B cell (primary cell): ENCODE results near the gene PRKCA. TPM values are rescaled to one million over a fixed set of nuclear protein-coding genes. Genes with fewer than 3 reads are reported as not detected.

Source experiments
- ATAC-seq: fragments of 200-7000 bp; cut with Tn5 transposase; one replicate; pipeline ENCODE4 v1.10.0; 2021; ENCODE audit warnings: low read depth, mild to moderate bottlenecking, moderate number of reproducible peaks, moderate library complexity
- CTCF ChIA-PET: fragments of 350-600 bp; sonication (Branson Sonifier 250); formaldehyde crosslinking; loops from one replicate; lab custom pipeline; 2021; ENCODE audit warnings: antibody characterized with exemption, inconsistent platforms; lab: Charles Lee
- POLR2A ChIA-PET: fragments of 350-600 bp; sonication (Branson Sonifier 250); formaldehyde crosslinking; loops from one replicate; lab custom pipeline; 2021; ENCODE audit warnings: antibody characterized with exemption; lab: Charles Lee
- DNase-seq: peaks from one replicate; pipeline ENCODE4 v3.0.0; 2013
- H2AFZ ChIP-seq: 2 replicates; pipeline ENCODE4 v1.6.1; 2012; ENCODE audit warnings: mild to moderate bottlenecking, low read depth, low read length; ENCODE audit not compliant: insufficient read depth, poor library complexity, severe bottlenecking
- H3K27ac ChIP-seq, 2 donors: 1 replicate in 1 of 2; 2 replicates in 1 of 2; pipeline ENCODE4 v1.5.1; 2012 to 2013; ENCODE audit warnings: low read length in 2 of 2, mild to moderate bottlenecking in 2 of 2, moderate library complexity in 1 of 2
- H3K27me3 ChIP-seq, 4 experiments: fragments of 200-600 bp in 1 of 4; sonication (generic) in 1 of 4; replicated peaks in 1 of 4; 1 replicate in 2 of 4; 2 replicates in 2 of 4; pipeline versions ENCODE4 v1.6.1 to v1.7.0; 2013 to 2016; ENCODE audit warnings: low read length in 3 of 4, mild to moderate bottlenecking in 2 of 4, mixed read lengths in 1 of 4, moderate library complexity in 1 of 4; ENCODE audit not compliant: insufficient read depth in 4 of 4, control insufficient read depth in 3 of 4; ENCODE audit errors: control extremely low read depth in 1 of 4
- H3K36me3 ChIP-seq, 2 experiments: replicated peaks in 1 of 2; 1 replicate in 1 of 2; 2 replicates in 1 of 2; pipeline versions ENCODE4 v1.6.1 to v1.7.1; 2013; ENCODE audit warnings: low read length in 1 of 2; ENCODE audit not compliant: insufficient read depth in 2 of 2, control insufficient read depth in 1 of 2; ENCODE audit errors: control extremely low read depth in 1 of 2, extremely low read depth in 1 of 2
- H3K4me1 ChIP-seq, 2 donors: fragments of 200-600 bp in 1 of 2; sonication (generic) in 1 of 2; 1 replicate in 1 of 2; 2 replicates in 1 of 2; pipeline versions ENCODE4 v1.5.1 to v1.6.1; 2013 to 2017; ENCODE audit warnings: low read length in 2 of 2; ENCODE audit not compliant: control insufficient read depth in 2 of 2, insufficient read depth in 2 of 2
- H3K4me2 ChIP-seq: replicated peaks from 2 replicates; pipeline ENCODE3; 2012; ENCODE audit warnings: mild to moderate bottlenecking, low read depth, low read length; ENCODE audit not compliant: poor library complexity, severe bottlenecking
- H3K4me3 ChIP-seq, 5 experiments: fragments of 200-600 bp in 1 of 5; sonication (generic) in 1 of 5; 1 replicate in 3 of 5; 2 replicates in 2 of 5; pipeline versions ENCODE4 v1.5.1 to v1.7.0; 2011 to 2016; ENCODE audit warnings: low read length in 4 of 5, mild to moderate bottlenecking in 4 of 5, low read depth in 2 of 5, control low read depth in 1 of 5, moderate library complexity in 1 of 5; ENCODE audit not compliant: insufficient read depth in 1 of 5; ENCODE audit errors: control extremely low read depth in 1 of 5, extremely low read depth in 1 of 5
- H3K79me2 ChIP-seq: fragments of 200-600 bp; sonication (generic); one replicate; pipeline ENCODE4 v1.6.0; 2016; ENCODE audit warnings: low read length; ENCODE audit not compliant: control insufficient read depth, insufficient read depth
- H3K9ac ChIP-seq: fragments of 200-600 bp; sonication (generic); 2 replicates; pipeline ENCODE4 v1.6.1; 2017; ENCODE audit warnings: mild to moderate bottlenecking, low read length, moderate library complexity
- H3K9me3 ChIP-seq, 3 donors: one replicate each; pipeline versions ENCODE4 v1.6.1 to v1.7.1; 2013; ENCODE audit warnings: low read length in 2 of 3; ENCODE audit not compliant: control insufficient read depth in 2 of 3, insufficient read depth in 1 of 3; ENCODE audit errors: control extremely low read depth in 1 of 3
- H4K20me1 ChIP-seq: 2 replicates; pipeline ENCODE4 v1.6.0; 2012; ENCODE audit warnings: mild to moderate bottlenecking, low read length; ENCODE audit not compliant: insufficient read depth, control insufficient read depth, poor library complexity, severe bottlenecking
- H3K27ac Mint-ChIP-seq: one replicate; pipeline ENCODE4 v1.8.0; 2021; ENCODE audit warnings: mixed read lengths
- H3K27me3 Mint-ChIP-seq: one replicate; pipeline ENCODE4 v1.8.0; 2021; ENCODE audit warnings: mixed read lengths
- H3K4me1 Mint-ChIP-seq: one replicate; pipeline ENCODE4 v1.8.0; 2021; ENCODE audit warnings: mixed read lengths
- H3K4me3 Mint-ChIP-seq: one replicate; pipeline ENCODE4 v1.8.0; 2021; ENCODE audit warnings: mixed read lengths
- H3K9me3 Mint-ChIP-seq: one replicate; pipeline ENCODE4 v1.8.0; 2022; ENCODE audit warnings: mixed read lengths; ENCODE audit not compliant: insufficient read depth
- EZH2 ChIP-seq: IDR thresholded peaks from 2 replicates; pipeline ENCODE4 v1.6.1; 2012; ENCODE audit warnings: borderline replicate concordance, low read depth, mild to moderate bottlenecking, moderate library complexity, low read length; ENCODE audit not compliant: insufficient read depth, poor library complexity, severe bottlenecking
- WGBS: methylation state at CpG from one replicate; pipeline ENCODE4 v1.1.5; 2013; ENCODE audit warnings: missing lambda C conversion rate; ENCODE audit not compliant: insufficient coverage; 5-methylcytosine and 5-hydroxymethylcytosine counted together
- intact Hi-C: fragments of 100-400 bp; cut with micrococcal nuclease; formaldehyde crosslinking; loops from one replicate; pipeline ENCODE4 v1.10.0; 2022
- polyA plus RNA-seq: library from polyadenylated mRNA; depleted of rRNA; stranded (reverse); fragments of >200 nt; gene quantifications from 2 replicates; pipeline ENCODE4 v1.2.3, GENCODE V29; 2012
- total RNA-seq, 2 donors: library from RNA; stranded (reverse); fragments of 120-200 nt in 1 of 2; gene quantifications; 1 replicate in 1 of 2; 2 replicates in 1 of 2; pipeline versions ENCODE4 v1.2.3 to v1.2.4, GENCODE V29; 2013 to 2022
- TF ChIP-seq, protein P1 (sequence below): fragments of 200-600 bp; IDR thresholded peaks from one replicate; pipeline ENCODE4 v1.8.0; 2022; ENCODE audit warnings: antibody characterized with exemption, mild to moderate bottlenecking

The PRKCA gene
- total and polyA plus RNA-seq, 2 donors (not counting 1 experiment from before 2014, with no cell fraction given): 0.33 to 7.7 TPM

DNA sequence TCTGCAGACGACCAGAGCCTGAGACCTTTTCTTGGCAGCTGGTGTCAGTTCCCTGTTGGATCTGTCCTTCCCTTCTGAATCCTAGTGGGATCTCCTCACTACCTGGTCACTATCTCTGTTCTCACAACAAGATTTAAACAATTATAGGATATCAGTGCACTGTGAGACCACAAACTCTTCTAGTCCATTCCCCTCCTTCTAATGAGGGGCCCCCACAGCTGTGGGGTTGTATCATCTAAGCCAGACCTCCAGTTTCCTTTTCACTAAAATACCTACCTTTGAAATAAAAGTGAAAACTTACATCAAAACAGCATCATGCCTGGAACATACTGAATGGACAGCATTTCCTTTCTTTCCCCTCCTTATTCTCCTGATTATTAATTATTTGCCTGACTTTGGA lies 233.2 kb downstream of the PRKCA start:
- no peak overlapping the region for H3K9ac ChIP-seq
- no peak overlapping the region for H3K4me2 ChIP-seq
- H3K27ac ChIP-seq: no peak overlapping the region
- no peak overlapping the region for H3K4me3 ChIP-seq
- TF ChIP-seq, protein P1, sequence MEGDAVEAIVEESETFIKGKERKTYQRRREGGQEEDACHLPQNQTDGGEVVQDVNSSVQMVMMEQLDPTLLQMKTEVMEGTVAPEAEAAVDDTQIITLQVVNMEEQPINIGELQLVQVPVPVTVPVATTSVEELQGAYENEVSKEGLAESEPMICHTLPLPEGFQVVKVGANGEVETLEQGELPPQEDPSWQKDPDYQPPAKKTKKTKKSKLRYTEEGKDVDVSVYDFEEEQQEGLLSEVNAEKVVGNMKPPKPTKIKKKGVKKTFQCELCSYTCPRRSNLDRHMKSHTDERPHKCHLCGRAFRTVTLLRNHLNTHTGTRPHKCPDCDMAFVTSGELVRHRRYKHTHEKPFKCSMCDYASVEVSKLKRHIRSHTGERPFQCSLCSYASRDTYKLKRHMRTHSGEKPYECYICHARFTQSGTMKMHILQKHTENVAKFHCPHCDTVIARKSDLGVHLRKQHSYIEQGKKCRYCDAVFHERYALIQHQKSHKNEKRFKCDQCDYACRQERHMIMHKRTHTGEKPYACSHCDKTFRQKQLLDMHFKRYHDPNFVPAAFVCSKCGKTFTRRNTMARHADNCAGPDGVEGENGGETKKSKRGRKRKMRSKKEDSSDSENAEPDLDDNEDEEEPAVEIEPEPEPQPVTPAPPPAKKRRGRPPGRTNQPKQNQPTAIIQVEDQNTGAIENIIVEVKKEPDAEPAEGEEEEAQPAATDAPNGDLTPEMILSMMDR: no peak
- no peak for TF ChIP-seq EZH2
- Mint-ChIP-seq H3K4me3 (no peak overlapping the region), H3K27me3 (peaks cover 6% of the 10 kb centered on the region), H3K9me3 (no peaks in the 10 kb centered on the region), H3K4me1 (no peaks in the 10 kb centered on the region), H3K27ac (no peak overlapping the region)
- 81% methylated on average over 1 of the region's 1 CpG for WGBS
- H3K9me3 ChIP-seq: no peaks in the 10 kb centered on the region
- no peak for DNase-seq
- ChIA-PET POLR2A (no interaction called here), CTCF (no interaction called here)
- H3K79me2 ChIP-seq: no peaks in the 10 kb centered on the region
- no peaks in the 10 kb centered on the region for H3K4me1 ChIP-seq
- no peak overlapping the region for H2AFZ ChIP-seq
- H4K20me1 ChIP-seq: no peaks in the 10 kb centered on the region
- no peaks in the 10 kb centered on the region for H3K36me3 ChIP-seq
- intact Hi-C loops: no loop called here
- no peaks in the 10 kb centered on the region for H3K27me3 ChIP-seq
- ATAC-seq: no peak

DNA sequence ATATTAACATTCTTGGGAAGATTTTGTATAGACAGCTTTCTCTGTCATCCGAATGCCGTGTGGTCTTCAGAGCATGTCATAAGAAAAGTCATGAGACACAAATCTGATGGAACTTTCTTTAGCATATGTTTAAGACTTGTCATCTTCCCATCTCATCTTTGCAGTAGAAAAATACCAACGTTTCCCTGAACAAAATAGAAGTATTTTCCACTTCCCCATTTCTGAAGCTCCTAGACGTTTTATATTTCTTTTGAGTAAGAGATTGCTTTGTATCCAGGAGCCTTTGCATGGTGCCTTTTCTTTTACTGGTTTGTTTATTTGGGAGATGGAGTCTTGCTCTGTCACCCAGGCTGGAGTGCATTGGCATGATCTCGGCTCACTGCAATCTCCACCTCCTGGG lies 235.1 kb downstream of the PRKCA start:
- WGBS: 100% methylated on average over 1 of the region's 5 CpGs
- H3K27ac Mint-ChIP-seq: no peak overlapping the region
- Histone ChIP-seq H3K9me3 (no peaks in the 10 kb centered on the region), H2AFZ (no peak overlapping the region), H3K4me2 (no peak overlapping the region), H3K27me3 (no peaks in the 10 kb centered on the region), H3K4me1 (no peaks in the 10 kb centered on the region), H3K27ac (no peak overlapping the region), H3K36me3 (no peaks in the 10 kb centered on the region), H3K79me2 (no peaks in the 10 kb centered on the region), H3K9ac (no peak overlapping the region), H4K20me1 (no peaks in the 10 kb centered on the region), H3K4me3 (no peak overlapping the region)
- ATAC-seq (no peak), DNase-seq (no peak)
- H3K9me3 Mint-ChIP-seq: no peaks in the 10 kb centered on the region
- intact Hi-C loops: no loop called here
- H3K4me3 Mint-ChIP-seq: no peak overlapping the region
- H3K4me1 Mint-ChIP-seq: peaks cover 5% of the 10 kb centered on the region
- CTCF ChIA-PET: no interaction called here
- H3K27me3 Mint-ChIP-seq: peaks cover 11% of the 10 kb centered on the region
- TF ChIP-seq, protein P1: no peak
- TF ChIP-seq EZH2: no peak
- POLR2A ChIA-PET: no interaction called here
